CD4-positive, alpha-beta T cell (primary cell): Measurements from ENCODE around the gene PPP1R14C. TPM values are rescaled to one million over a fixed set of nuclear protein-coding genes. Genes with fewer than 3 reads are reported as not detected.

ENCODE experiments used
- ATAC-seq: fragments of 200-7000 bp; cut with Tn5 transposase; one replicate; pipeline ENCODE4 v1.10.0; 2022; ENCODE audit warnings: mild to moderate bottlenecking; ENCODE audit not compliant: poor library complexity
- CTCF ChIA-PET: fragments of 350-600 bp; sonication (Branson Sonifier 250); formaldehyde crosslinking; loops from one replicate; lab custom pipeline; 2021; ENCODE audit warnings: antibody characterized with exemption, inconsistent platforms; lab: Charles Lee
- POLR2A ChIA-PET: fragments of 350-600 bp; sonication (Branson Sonifier 250); formaldehyde crosslinking; loops from one replicate; lab custom pipeline; 2021; ENCODE audit warnings: antibody characterized with exemption, inconsistent platforms; lab: Charles Lee
- DNase-seq, 14 experiments: peaks; one replicate each; pipeline ENCODE4 v3.0.0-alpha.2; 2013 to 2020; ENCODE audit warnings: mixed read lengths in 2 of 14
- H3K27ac ChIP-seq, 2 donors: one replicate each; pipeline versions ENCODE4 v1.5.1 to v1.7.0; 2013; ENCODE audit warnings: low read length in 2 of 2, low read depth in 1 of 2, mild to moderate bottlenecking in 1 of 2
- H3K27me3 ChIP-seq, 2 experiments: 1 replicate in 1 of 2; 2 replicates in 1 of 2; pipeline versions ENCODE4 v1.6.1 to v1.7.0; 2013; ENCODE audit warnings: low read length in 2 of 2, control low read depth in 1 of 2, mild to moderate bottlenecking in 1 of 2, moderate library complexity in 1 of 2; ENCODE audit not compliant: insufficient read depth in 2 of 2, control insufficient read depth in 1 of 2
- H3K36me3 ChIP-seq: one replicate; pipeline ENCODE4 v1.6.1; 2013; ENCODE audit warnings: low read length, control low read depth; ENCODE audit not compliant: insufficient read depth
- H3K4me1 ChIP-seq: one replicate; pipeline ENCODE4 v1.6.1; 2013; ENCODE audit warnings: low read length, control low read depth; ENCODE audit not compliant: insufficient read depth
- H3K4me3 ChIP-seq: one replicate; pipeline ENCODE4 v1.5.1; 2013; ENCODE audit warnings: mild to moderate bottlenecking, low read length, moderate library complexity
- H3K9me3 ChIP-seq, 2 experiments: 1 replicate in 1 of 2; 2 replicates in 1 of 2; pipeline versions ENCODE4 v1.6.1 to v1.7.0; 2013; ENCODE audit warnings: low read length in 2 of 2, mild to moderate bottlenecking in 2 of 2, control low read depth in 1 of 2, moderate library complexity in 1 of 2; ENCODE audit not compliant: control insufficient read depth in 1 of 2, insufficient read depth in 1 of 2
- H3K27ac Mint-ChIP-seq: one replicate; pipeline ENCODE4 v1.8.0; 2020; ENCODE audit warnings: mixed read lengths
- H3K27me3 Mint-ChIP-seq: one replicate; pipeline ENCODE4 v1.8.0; 2021; ENCODE audit warnings: mixed read lengths
- H3K36me3 Mint-ChIP-seq: one replicate; pipeline ENCODE4 v1.8.0; 2021; ENCODE audit warnings: low read depth, mixed read lengths
- H3K4me1 Mint-ChIP-seq: one replicate; pipeline ENCODE4 v1.8.0; 2021; ENCODE audit warnings: low read depth, mixed read lengths
- H3K4me3 Mint-ChIP-seq: one replicate; pipeline ENCODE4 v1.8.0; 2020; ENCODE audit warnings: mild to moderate bottlenecking, mixed read lengths
- H3K9me3 Mint-ChIP-seq: one replicate; pipeline ENCODE4 v1.8.0; 2020; ENCODE audit warnings: mixed read lengths
- intact Hi-C, 2 experiments: fragments of 100-400 bp; cut with DNase I in 1 of 2; cut with micrococcal nuclease in 1 of 2; formaldehyde crosslinking; loops; one replicate each; pipeline versions ENCODE4 v1.15.1 to v1.9.0; 2023 to 2025; cut with DNase I, micrococcal nuclease
- total RNA-seq, 174 experiments: library from RNA in 2 of 174; stranded (reverse) in 2 of 174; gene quantifications; one replicate each; pipeline ENCODE4 v1.2.3 and lab custom pipeline; 2021 to 2026
- TF ChIP-seq, protein P1 (sequence below): fragments of 200-600 bp; IDR thresholded peaks from one replicate; pipeline ENCODE4 v1.8.0; 2022; ENCODE audit warnings: antibody characterized with exemption, mild to moderate bottlenecking

PPP1R14C gene
- total RNA-seq, 2 experiments from 2014 or later, result not detected

DNA sequence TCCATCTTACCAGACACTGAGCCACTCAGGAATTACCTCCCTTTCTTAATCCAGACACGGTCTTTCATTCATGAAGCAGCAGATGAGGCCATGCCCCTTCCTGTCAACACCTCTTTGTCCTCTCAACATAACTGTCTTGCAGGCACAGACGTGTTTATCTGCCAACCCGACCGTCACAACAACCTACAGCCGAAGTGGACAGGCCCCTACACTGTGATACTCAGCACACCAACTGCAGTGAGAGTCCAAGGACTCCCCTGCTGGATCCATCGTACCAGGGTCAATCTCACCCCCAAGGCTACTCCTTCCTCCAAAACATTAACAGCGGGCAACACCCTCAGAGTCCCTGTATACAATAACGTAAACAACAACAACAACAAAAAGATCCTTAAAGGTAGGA is 43.3 kb upstream of the PPP1R14C start:
- intact Hi-C loops, result no loop called here
- no peaks in the 10 kb centered on the region for H3K9me3 ChIP-seq
- Mint-ChIP-seq H3K27ac (no peak overlapping the region), H3K4me3 (no peak overlapping the region), H3K4me1 (no peaks in the 10 kb centered on the region), H3K36me3 (no peaks in the 10 kb centered on the region), H3K27me3 (peaks cover 20% of the 10 kb centered on the region), H3K9me3 (no peaks in the 10 kb centered on the region)
- ChIA-PET CTCF (no interaction called here), POLR2A (no interaction called here)
- TF ChIP-seq, protein P1, sequence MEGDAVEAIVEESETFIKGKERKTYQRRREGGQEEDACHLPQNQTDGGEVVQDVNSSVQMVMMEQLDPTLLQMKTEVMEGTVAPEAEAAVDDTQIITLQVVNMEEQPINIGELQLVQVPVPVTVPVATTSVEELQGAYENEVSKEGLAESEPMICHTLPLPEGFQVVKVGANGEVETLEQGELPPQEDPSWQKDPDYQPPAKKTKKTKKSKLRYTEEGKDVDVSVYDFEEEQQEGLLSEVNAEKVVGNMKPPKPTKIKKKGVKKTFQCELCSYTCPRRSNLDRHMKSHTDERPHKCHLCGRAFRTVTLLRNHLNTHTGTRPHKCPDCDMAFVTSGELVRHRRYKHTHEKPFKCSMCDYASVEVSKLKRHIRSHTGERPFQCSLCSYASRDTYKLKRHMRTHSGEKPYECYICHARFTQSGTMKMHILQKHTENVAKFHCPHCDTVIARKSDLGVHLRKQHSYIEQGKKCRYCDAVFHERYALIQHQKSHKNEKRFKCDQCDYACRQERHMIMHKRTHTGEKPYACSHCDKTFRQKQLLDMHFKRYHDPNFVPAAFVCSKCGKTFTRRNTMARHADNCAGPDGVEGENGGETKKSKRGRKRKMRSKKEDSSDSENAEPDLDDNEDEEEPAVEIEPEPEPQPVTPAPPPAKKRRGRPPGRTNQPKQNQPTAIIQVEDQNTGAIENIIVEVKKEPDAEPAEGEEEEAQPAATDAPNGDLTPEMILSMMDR, result no peak
- H3K4me3 ChIP-seq, result no peak overlapping the region
- H3K27ac ChIP-seq, result no peak overlapping the region
- H3K4me1 ChIP-seq, result no peaks in the 10 kb centered on the region
- ATAC-seq (no peak), DNase-seq (no peak)
- H3K27me3 ChIP-seq, result peaks cover 0 to 3% of the 10 kb centered on the region in 2 experiments
- no peaks in the 10 kb centered on the region for H3K36me3 ChIP-seq

DNA sequence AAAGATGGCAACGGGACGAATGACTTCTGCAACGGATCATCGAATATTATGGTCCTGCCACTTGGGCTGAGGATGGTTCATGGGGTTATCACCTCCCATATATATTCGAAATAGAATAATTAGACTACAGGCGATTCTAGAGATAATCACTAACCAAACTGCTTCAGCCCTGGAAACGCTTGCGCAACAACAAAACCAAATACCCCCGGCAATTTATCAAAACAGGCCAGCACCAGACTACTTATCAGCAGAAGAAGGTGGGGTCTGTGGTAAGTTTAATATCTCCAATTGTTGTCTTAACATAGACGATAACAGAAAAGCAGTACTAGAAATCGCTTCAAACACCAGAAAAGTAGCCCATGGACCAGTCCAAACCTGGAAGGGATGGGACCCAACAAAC is 42.9 kb upstream of the PPP1R14C start:
- no peak overlapping the region for H3K27ac Mint-ChIP-seq

DNA sequence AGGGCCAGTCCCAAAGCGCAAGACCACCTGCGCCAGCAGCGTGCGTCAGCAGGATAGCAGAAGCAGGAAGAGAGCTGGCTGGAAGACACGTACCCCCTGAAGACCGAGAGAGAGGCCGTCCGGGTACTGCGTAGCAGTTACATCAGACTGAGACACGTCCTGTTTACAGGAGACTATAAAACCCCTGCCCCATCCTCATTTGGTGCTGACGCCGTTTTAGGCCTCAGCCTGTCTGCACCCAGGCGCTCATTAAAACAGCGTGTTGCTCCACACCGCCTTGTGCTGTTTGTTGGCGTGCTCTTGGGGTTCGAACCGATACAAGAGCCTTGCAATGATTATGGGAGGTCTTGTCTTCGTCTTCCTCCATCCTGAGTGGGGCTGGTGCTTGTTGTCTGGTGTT is 42.1 kb upstream of the PPP1R14C start:
- Mint-ChIP-seq H3K4me1 (no peaks in the 10 kb centered on the region), H3K27ac (no peak overlapping the region), H3K9me3 (no peaks in the 10 kb centered on the region), H3K27me3 (peaks cover 8% of the 10 kb centered on the region), H3K4me3 (no peak overlapping the region), H3K36me3 (no peaks in the 10 kb centered on the region)
- Histone ChIP-seq H3K4me3 (no peak overlapping the region), H3K27me3 (peaks cover 0 to 3% of the 10 kb centered on the region in 2 experiments), H3K36me3 (no peaks in the 10 kb centered on the region), H3K9me3 (no peaks in the 10 kb centered on the region), H3K4me1 (no peaks in the 10 kb centered on the region), H3K27ac (no peak overlapping the region)
- ATAC-seq (no peak), DNase-seq (no peak)
- POLR2A ChIA-PET, result no interaction called here
- TF ChIP-seq, protein P1, result no peak
- CTCF ChIA-PET, result no interaction called here
- intact Hi-C loops, result no loop called here

More for the DNA sequence above, 42.9 kb upstream of the PPP1R14C start:
- DNase-seq (no peak), ATAC-seq (no peak)
- H3K36me3 Mint-ChIP-seq, result no peaks in the 10 kb centered on the region
- no peaks in the 10 kb centered on the region for H3K36me3 ChIP-seq
- no peaks in the 10 kb centered on the region for H3K4me1 Mint-ChIP-seq
- H3K4me3 Mint-ChIP-seq, result no peak overlapping the region
- no peak overlapping the region for H3K27ac ChIP-seq
- ChIA-PET CTCF (no interaction called here), POLR2A (no interaction called here)
- H3K4me3 ChIP-seq, result no peak overlapping the region
- no peaks in the 10 kb centered on the region for H3K9me3 ChIP-seq
- H3K9me3 Mint-ChIP-seq, result no peaks in the 10 kb centered on the region
- no peaks in the 10 kb centered on the region for H3K4me1 ChIP-seq
- intact Hi-C loops, result no loop called here
- H3K27me3 ChIP-seq, result peaks cover 0 to 3% of the 10 kb centered on the region in 2 experiments
- H3K27me3 Mint-ChIP-seq, result peaks cover 16% of the 10 kb centered on the region
- TF ChIP-seq, protein P1, result no peak
